SH-SY5Y (cell line): ENCODE results near the gene NSMCE4A.

Experiments used
- GATA2 ChIP-seq: IDR thresholded peaks from 2 replicates; pipeline ENCODE4 v1.6.1; 2011; ENCODE audit warnings: mild to moderate bottlenecking, low read depth, low read length
- GATA3 ChIP-seq: IDR thresholded peaks from 2 replicates; pipeline ENCODE4 v1.6.1; 2011; ENCODE audit warnings: low read depth, mild to moderate bottlenecking, low read length, moderate library complexity

GRCh38 chr10:122010405-122011050 lies 35.5 kb upstream of the NSMCE4A start:
- TF ChIP-seq GATA3 (no peak), GATA2 (no peak)
